Trophoblast cell (in vitro differentiated cells and primary cell): ENCODE measurements around the gene MAN1A1.

Source experiments
- DNase-seq, 2 donors: peaks; one replicate each; pipeline ENCODE4 v3.0.0-alpha.2; 2016
- H2AFZ ChIP-seq: 2 replicates; pipeline ENCODE4 v1.6.1; 2013; ENCODE audit warnings: low read length, moderate library complexity, mild to moderate bottlenecking; ENCODE audit not compliant: insufficient read depth, poor library complexity
- H2AK5ac ChIP-seq: 2 replicates; pipeline ENCODE4 v1.6.1; 2013; ENCODE audit warnings: mild to moderate bottlenecking, low read length
- H2BK120ac ChIP-seq: 2 replicates; pipeline ENCODE4 v1.6.1; 2013; ENCODE audit warnings: low read length, mild to moderate bottlenecking, moderate library complexity; ENCODE audit not compliant: insufficient read depth, poor library complexity
- H2BK12ac ChIP-seq: 2 replicates; pipeline ENCODE4 v1.6.1; 2013; ENCODE audit warnings: mild to moderate bottlenecking, low read length, moderate library complexity
- H2BK5ac ChIP-seq: 2 replicates; pipeline ENCODE4 v1.6.1; 2013; ENCODE audit warnings: low read length, low read depth, moderate library complexity, mild to moderate bottlenecking; ENCODE audit not compliant: poor library complexity
- H3K14ac ChIP-seq: 2 replicates; pipeline ENCODE4 v1.6.1; 2013; ENCODE audit warnings: mild to moderate bottlenecking, low read length
- H3K18ac ChIP-seq: 2 replicates; pipeline ENCODE4 v1.6.1; 2013; ENCODE audit warnings: mild to moderate bottlenecking, low read length
- H3K23ac ChIP-seq: 2 replicates; pipeline ENCODE4 v1.6.1; 2013; ENCODE audit warnings: low read length
- H3K27ac ChIP-seq: 2 replicates; pipeline ENCODE4 v1.5.1; 2013; ENCODE audit warnings: low read depth, mild to moderate bottlenecking, inconsistent platforms, low read length, moderate library complexity
- H3K27me3 ChIP-seq: 2 replicates; pipeline ENCODE4 v1.6.1; 2013; ENCODE audit warnings: inconsistent platforms, mild to moderate bottlenecking, low read length, moderate library complexity; ENCODE audit not compliant: insufficient read depth
- H3K36me3 ChIP-seq, 2 experiments: 1 replicate in 1 of 2; 2 replicates in 1 of 2; pipeline ENCODE4 v1.6.1; 2013; ENCODE audit warnings: low read length in 2 of 2, mild to moderate bottlenecking in 2 of 2, moderate library complexity in 1 of 2; ENCODE audit not compliant: insufficient read depth in 2 of 2, control insufficient read depth in 1 of 2
- H3K4ac ChIP-seq: 2 replicates; pipeline ENCODE4 v1.6.1; 2013; ENCODE audit warnings: low read depth, mild to moderate bottlenecking, low read length, moderate library complexity
- H3K4me1 ChIP-seq, 2 experiments: 1 replicate in 1 of 2; 2 replicates in 1 of 2; pipeline ENCODE4 v1.6.1; 2013; ENCODE audit warnings: low read length in 2 of 2, mild to moderate bottlenecking in 2 of 2, moderate library complexity in 1 of 2; ENCODE audit not compliant: insufficient read depth in 2 of 2, control insufficient read depth in 1 of 2
- H3K4me2 ChIP-seq: 2 replicates; pipeline ENCODE4 v1.6.1; 2013; ENCODE audit warnings: inconsistent platforms, mild to moderate bottlenecking, low read length, moderate library complexity
- H3K4me3 ChIP-seq: 2 replicates; pipeline ENCODE4 v1.5.1; 2013; ENCODE audit warnings: mild to moderate bottlenecking, low read depth, low read length, inconsistent platforms
- H3K79me1 ChIP-seq: one replicate; pipeline ENCODE4 v1.6.1; 2013; ENCODE audit warnings: low read length
- H3K79me2 ChIP-seq: 2 replicates; pipeline ENCODE4 v1.6.1; 2013; ENCODE audit warnings: low read length, mild to moderate bottlenecking; ENCODE audit not compliant: control insufficient read depth, insufficient read depth, poor library complexity
- H3K9ac ChIP-seq: 2 replicates; pipeline ENCODE4 v1.6.1; 2013; ENCODE audit warnings: mild to moderate bottlenecking, low read length
- H3K9me3 ChIP-seq: 2 replicates; pipeline ENCODE4 v1.6.1; 2013; ENCODE audit warnings: low read depth, mild to moderate bottlenecking, control low read depth, inconsistent platforms, low read length; ENCODE audit not compliant: insufficient read depth
- H4K12ac ChIP-seq: 2 replicates; pipeline ENCODE4 v1.6.1; 2013; ENCODE audit warnings: low read depth, mild to moderate bottlenecking, low read length, moderate library complexity
- H4K8ac ChIP-seq: 2 replicates; pipeline ENCODE4 v1.6.1; 2013; ENCODE audit warnings: low read depth, mild to moderate bottlenecking, low read length, moderate library complexity
- H4K91ac ChIP-seq: one replicate; pipeline ENCODE4 v1.6.1; 2013; ENCODE audit warnings: low read depth, mild to moderate bottlenecking, low read length, moderate library complexity
- WGBS: extraction: QIAGEN DNeasy Blood & Tissue Kit; methylation state at CpG from one replicate; pipeline ENCODE4 v1.1.7; 2013; ENCODE audit warnings: missing lambda C conversion rate; ENCODE audit not compliant: insufficient read length, insufficient coverage; ENCODE audit errors: extremely low coverage; 5-methylcytosine and 5-hydroxymethylcytosine counted together

Gene MAN1A1

DNA sequence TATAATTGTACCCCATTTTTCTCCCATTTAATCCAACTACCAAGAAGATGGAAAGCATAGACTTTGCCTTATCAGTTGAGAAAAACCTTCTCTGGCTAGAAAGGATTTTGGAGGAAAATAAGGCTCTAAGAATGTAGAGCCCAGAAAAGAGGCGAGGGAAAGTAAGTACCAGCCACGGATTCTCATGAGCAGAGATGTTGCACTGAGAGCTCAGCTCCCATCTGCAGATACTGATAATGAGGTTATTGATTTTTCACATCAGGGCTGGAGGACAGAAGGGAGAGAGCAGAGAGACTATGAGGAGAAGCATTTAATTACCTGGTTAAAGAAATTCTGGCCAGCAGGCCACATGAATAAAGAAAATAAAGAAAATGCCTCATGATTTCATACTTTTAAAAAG lies 166.7 kb downstream of the MAN1A1 start:
- Histone ChIP-seq H3K4ac (no peak overlapping the region), H3K23ac (no peak overlapping the region), H4K91ac (no peak overlapping the region), H3K79me1 (no peaks in the 10 kb centered on the region), H4K8ac (no peak overlapping the region), H3K9ac (no peak overlapping the region), H2BK5ac (no peak overlapping the region), H2BK12ac (no peak overlapping the region), H3K9me3 (no peaks in the 10 kb centered on the region), H3K14ac (no peak overlapping the region), H2AK5ac (no peak overlapping the region), H3K36me3 (peaks cover 3 to 9% of the 10 kb centered on the region in 2 experiments), H3K4me1 (no peaks in the 10 kb centered on the region), H4K12ac (no peak overlapping the region), H3K4me2 (no peak overlapping the region), H2BK120ac (no peak overlapping the region), H3K79me2 (no peaks in the 10 kb centered on the region), H2AFZ (no peak overlapping the region), H3K27ac (no peak overlapping the region), H3K27me3 (no peaks in the 10 kb centered on the region), H3K4me3 (no peak overlapping the region), H3K18ac (no peak overlapping the region)
- DNase-seq, result no peak
- no CpG with 5 or more reads among the region's 2 CpGs for WGBS

DNA sequence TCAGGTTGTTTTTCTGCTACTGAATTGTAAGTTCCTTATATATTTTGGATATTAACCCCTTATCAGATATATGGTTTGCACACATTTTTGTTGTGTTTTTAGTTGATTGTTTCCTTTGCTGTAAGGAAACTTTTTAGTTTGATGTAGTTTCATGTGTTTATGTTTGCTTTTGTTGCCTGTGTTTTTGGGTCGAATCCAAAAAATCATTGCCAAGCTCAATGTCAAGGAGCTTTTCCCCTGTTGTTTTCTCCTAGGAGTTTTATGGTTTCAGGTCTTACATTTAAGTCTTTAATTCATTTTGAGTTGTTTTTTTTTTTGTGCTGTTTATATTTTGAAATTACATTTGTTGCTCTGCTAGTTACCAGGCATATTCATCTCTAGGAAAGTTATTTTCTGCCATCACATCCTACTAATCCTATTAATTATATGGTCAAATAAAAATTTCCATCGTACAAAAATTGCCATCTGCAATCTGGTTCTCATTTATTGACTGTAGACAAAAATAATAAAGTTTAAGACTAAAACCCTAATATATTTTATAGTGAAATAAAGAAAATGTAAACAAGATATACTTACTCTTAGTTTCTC lies 167.3 kb downstream of the MAN1A1 start:
- Histone ChIP-seq H3K4me2 (no peak overlapping the region), H2AK5ac (no peak overlapping the region), H3K36me3 (peaks cover 3 to 8% of the 10 kb centered on the region in 2 experiments), H3K14ac (no peak overlapping the region), H2AFZ (no peak overlapping the region), H3K18ac (no peak overlapping the region), H4K91ac (no peak overlapping the region), H3K27ac (no peak overlapping the region), H3K9me3 (no peaks in the 10 kb centered on the region), H3K27me3 (no peaks in the 10 kb centered on the region), H2BK12ac (no peak overlapping the region), H3K4me3 (no peak overlapping the region), H3K79me2 (no peaks in the 10 kb centered on the region), H3K4ac (no peak overlapping the region), H4K12ac (no peak overlapping the region), H3K9ac (no peak overlapping the region), H2BK5ac (no peak overlapping the region), H2BK120ac (no peak overlapping the region), H3K79me1 (no peaks in the 10 kb centered on the region), H3K4me1 (no peaks in the 10 kb centered on the region), H3K23ac (no peak overlapping the region), H4K8ac (no peak overlapping the region)
- no peak for DNase-seq
- WGBS, result no CpG with 5 or more reads among the region's 2 CpGs

DNA sequence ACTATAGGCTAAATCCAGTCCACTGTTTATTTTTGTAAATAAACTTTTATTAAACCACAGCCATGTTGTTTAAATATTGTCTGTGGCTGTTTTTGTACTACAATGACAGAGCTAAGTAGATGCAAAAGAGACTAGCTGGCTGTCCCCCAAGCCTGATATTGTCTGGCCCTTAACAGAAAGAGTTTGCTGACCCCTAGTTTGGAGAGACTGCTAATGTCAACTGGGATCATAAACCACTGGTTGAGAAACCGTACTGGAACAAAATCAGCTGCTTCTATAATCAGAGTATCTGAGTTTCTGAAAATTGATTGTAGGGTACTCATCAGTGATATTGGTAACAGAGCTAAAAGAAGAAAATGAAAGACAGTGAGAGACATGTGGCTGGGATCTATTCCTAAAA lies 168.5 kb downstream of the MAN1A1 start:
- DNase-seq, result no peak
- no peaks in the 10 kb centered on the region for H3K27me3 ChIP-seq

DNA sequence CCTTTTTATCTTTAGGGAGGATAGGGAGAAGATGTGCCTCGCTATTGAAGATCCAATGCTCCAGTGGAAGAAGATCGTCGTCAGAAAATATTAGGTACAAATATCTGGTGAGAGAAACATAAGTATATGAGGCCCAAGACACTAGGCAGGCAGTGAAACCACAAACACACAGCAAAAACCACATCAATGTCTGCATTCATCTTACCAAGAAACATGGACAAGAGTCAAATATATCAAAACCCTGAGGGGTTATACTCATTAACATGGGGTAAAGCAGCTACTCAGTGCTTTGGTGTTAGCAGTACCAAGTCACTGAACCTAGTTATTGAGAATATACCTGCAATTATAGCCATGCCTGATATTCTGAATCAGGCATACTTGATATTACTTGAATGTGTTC lies 169.7 kb downstream of the MAN1A1 start:
- H3K27me3 ChIP-seq, result no peaks in the 10 kb centered on the region
- no CpG with 5 or more reads among the region's 3 CpGs for WGBS
- no peak overlapping the region for H2BK5ac ChIP-seq
- H3K23ac ChIP-seq, result no peak overlapping the region
- no peak overlapping the region for H2AK5ac ChIP-seq
- H4K8ac ChIP-seq, result no peak overlapping the region
- no peak overlapping the region for H3K14ac ChIP-seq
- H3K18ac ChIP-seq, result no peak overlapping the region
- no peak overlapping the region for H4K12ac ChIP-seq
- H3K4ac ChIP-seq, result no peak overlapping the region
- no peaks in the 10 kb centered on the region for H3K79me1 ChIP-seq
- no peak overlapping the region for H2BK120ac ChIP-seq
- no peak overlapping the region for H3K4me2 ChIP-seq
- no peak overlapping the region for H2BK12ac ChIP-seq
- no peaks in the 10 kb centered on the region for H3K79me2 ChIP-seq
- H3K9me3 ChIP-seq, result no peaks in the 10 kb centered on the region
- no peak overlapping the region for H3K9ac ChIP-seq
- DNase-seq, result no peak
- H4K91ac ChIP-seq, result no peak overlapping the region
- no peaks in the 10 kb centered on the region for H3K36me3 ChIP-seq
- H3K4me1 ChIP-seq, result no peaks in the 10 kb centered on the region
- H2AFZ ChIP-seq, result no peak overlapping the region
- H3K27ac ChIP-seq, result no peak overlapping the region
- no peak overlapping the region for H3K4me3 ChIP-seq

More for the DNA sequence above, 168.5 kb downstream of the MAN1A1 start:
- Histone ChIP-seq H3K4me1 (no peaks in the 10 kb centered on the region), H4K12ac (no peak overlapping the region), H3K4ac (no peak overlapping the region), H3K23ac (no peak overlapping the region), H2BK5ac (no peak overlapping the region), H2AFZ (no peak overlapping the region), H2BK12ac (no peak overlapping the region), H3K9me3 (no peaks in the 10 kb centered on the region), H3K79me1 (no peaks in the 10 kb centered on the region), H4K91ac (no peak overlapping the region), H3K18ac (no peak overlapping the region), H3K36me3 (no peaks in the 10 kb centered on the region), H3K14ac (no peak overlapping the region), H2AK5ac (no peak overlapping the region), H2BK120ac (no peak overlapping the region), H3K9ac (no peak overlapping the region), H3K27ac (no peak overlapping the region), H3K79me2 (no peaks in the 10 kb centered on the region), H3K4me3 (no peak overlapping the region), H4K8ac (no peak overlapping the region), H3K4me2 (no peak overlapping the region)
- WGBS, result no CpG with 5 or more reads among the region's 1 CpG
